ENCODE measurements around the gene SNTG2.

SNTG2 gene

GRCh38 chr2:1415501-1415900 lies 464.9 kb downstream of the SNTG2 start:
- TF ChIP-seq JUND (IDR thresholded peaks at IDR 0.05; ENCODE audit: low read depth) = no peak
- no peak for DNase-seq (ENCODE audit: low read depth in 1 of 2, low spot score in 1 of 2)
- in situ Hi-C loops (cut with HindIII; ENCODE audit: low pct_unique_long_range_greater_than_20kb, low sequenced_read_pairs) = no loop called here

All from T47D (cell line).